Measurements from ENCODE around the gene MAPT.

GRCh38 chr17:46038414-46038813, 144.1 kb downstream of the MAPT start:
- TF ChIP-seq ZFX (IDR thresholded peaks at IDR 0.05) = no peak
- no peak for TF ChIP-seq CTCF (conservative IDR thresholded peaks at IDR 0.05)
